Parathyroid adenoma (tissue), 2 donors: Measurements from ENCODE around the gene CUL5.

Experiments used
- H2AFZ ChIP-seq: fragments of 300-600 bp; sonication (generic); one replicate; pipeline ENCODE4 v1.7.0; 2017; ENCODE audit warnings: antibody characterized with exemption, mild to moderate bottlenecking
- H3K27ac ChIP-seq: fragments of 300-600 bp; sonication (generic); one replicate; pipeline ENCODE4 v1.7.0; 2017
- H3K27me3 ChIP-seq: fragments of 300-600 bp; sonication (generic); one replicate; pipeline ENCODE4 v1.7.0; 2017; ENCODE audit warnings: low read length; ENCODE audit not compliant: control insufficient read depth, insufficient read depth
- H3K36me3 ChIP-seq: fragments of 300-600 bp; sonication (generic); one replicate; pipeline ENCODE4 v1.7.0; 2017; ENCODE audit warnings: low read length; ENCODE audit not compliant: control insufficient read depth, insufficient read depth
- H3K4me1 ChIP-seq: fragments of 300-600 bp; sonication (generic); one replicate; pipeline ENCODE4 v1.7.0; 2017; ENCODE audit warnings: control low read depth
- H3K4me2 ChIP-seq: fragments of 300-600 bp; sonication (generic); one replicate; pipeline ENCODE4 v1.7.0; 2017; ENCODE audit warnings: low read length
- H3K4me3 ChIP-seq: fragments of 300-600 bp; sonication (generic); one replicate; pipeline ENCODE4 v1.7.0; 2017; ENCODE audit warnings: low read depth, low read length
- H3K79me2 ChIP-seq: fragments of 300-600 bp; sonication (generic); one replicate; pipeline ENCODE4 v1.7.0; 2017; ENCODE audit warnings: control low read depth
- H3K9ac ChIP-seq: fragments of 300-600 bp; sonication (generic); one replicate; pipeline ENCODE4 v1.7.0; 2017; ENCODE audit warnings: mild to moderate bottlenecking
- H3K9me3 ChIP-seq: fragments of 300-600 bp; sonication (generic); one replicate; pipeline ENCODE4 v1.7.0; 2017; ENCODE audit warnings: low read length; ENCODE audit not compliant: control insufficient read depth
- CTCF ChIP-seq: fragments of 300-600 bp; sonication (generic); IDR thresholded peaks from one replicate; pipeline ENCODE4 v1.7.0; 2017; ENCODE audit warnings: antibody characterized with exemption, mild to moderate bottlenecking
- donor health status: primary hyperparathyroidism.

The CUL5 gene

GRCh38 chr11:108069947-108070346 lies 61.2 kb downstream of the CUL5 start:
- H3K79me2 ChIP-seq, result no peaks in the 10 kb centered on the region
- no peak overlapping the region for H3K4me3 ChIP-seq
- H3K9ac ChIP-seq, result no peak overlapping the region
- H3K4me2 ChIP-seq, result no peak overlapping the region
- TF ChIP-seq CTCF, result no peak
- H3K4me1 ChIP-seq, result no peaks in the 10 kb centered on the region
- H3K27ac ChIP-seq, result no peak overlapping the region
- H3K36me3 ChIP-seq, result no peaks in the 10 kb centered on the region
- no peak overlapping the region for H2AFZ ChIP-seq
- no peaks in the 10 kb centered on the region for H3K27me3 ChIP-seq
- no peaks in the 10 kb centered on the region for H3K9me3 ChIP-seq

DNA sequence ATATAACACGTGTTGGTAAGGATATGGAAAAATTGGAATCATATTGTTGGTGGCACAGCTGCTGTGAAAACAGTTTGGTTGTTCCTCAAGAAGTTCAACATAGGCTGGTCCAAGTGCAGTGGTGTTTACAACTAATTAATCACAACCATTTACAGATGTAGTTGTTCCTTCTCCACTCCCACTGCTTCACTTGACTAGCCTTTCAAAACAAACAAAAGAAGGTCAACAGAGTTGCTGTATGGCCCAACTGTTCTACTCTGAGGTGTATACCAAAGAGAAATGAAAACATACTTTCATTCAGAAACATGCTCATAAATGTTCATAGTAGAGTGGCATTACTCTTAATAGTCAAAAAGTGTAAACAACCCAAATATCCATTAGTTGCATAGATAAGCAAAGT lies 76.1 kb downstream of the CUL5 start:
- no peaks in the 10 kb centered on the region for H3K36me3 ChIP-seq
- H3K4me3 ChIP-seq, result no peak overlapping the region
- no peaks in the 10 kb centered on the region for H3K4me1 ChIP-seq
- no peak for TF ChIP-seq CTCF
- no peaks in the 10 kb centered on the region for H3K79me2 ChIP-seq
- no peak overlapping the region for H3K9ac ChIP-seq
- H3K27me3 ChIP-seq, result no peaks in the 10 kb centered on the region
- no peak overlapping the region for H2AFZ ChIP-seq
- no peak overlapping the region for H3K27ac ChIP-seq
- no peak overlapping the region for H3K4me2 ChIP-seq
- no peaks in the 10 kb centered on the region for H3K9me3 ChIP-seq

DNA sequence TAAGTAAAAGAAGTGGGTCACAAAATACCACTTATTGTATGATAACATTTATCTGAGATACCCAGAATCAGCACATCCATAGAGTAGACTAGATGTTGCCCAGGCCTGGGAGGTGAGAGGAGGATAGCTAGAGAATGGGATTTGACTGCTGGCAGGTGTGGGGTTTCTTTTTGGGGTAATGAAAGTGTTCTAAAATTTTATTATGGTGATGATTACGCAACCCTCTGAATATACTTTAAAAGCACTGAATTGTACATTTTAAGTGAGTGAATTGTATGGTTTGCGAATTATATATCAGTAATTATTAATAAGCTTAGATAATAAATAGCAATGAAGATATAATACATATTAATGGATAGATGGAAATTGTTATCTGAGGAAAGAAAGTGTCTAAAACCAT lies 77.0 kb downstream of the CUL5 start:
- Histone ChIP-seq H3K27ac (no peak overlapping the region), H3K4me3 (no peak overlapping the region), H3K27me3 (no peaks in the 10 kb centered on the region), H2AFZ (no peak overlapping the region), H3K36me3 (no peaks in the 10 kb centered on the region), H3K4me2 (no peak overlapping the region), H3K4me1 (no peaks in the 10 kb centered on the region), H3K9me3 (no peaks in the 10 kb centered on the region), H3K79me2 (no peaks in the 10 kb centered on the region), H3K9ac (no peak overlapping the region)
- TF ChIP-seq CTCF, result no peak

GRCh38 chr11:108092134-108092533 lies 83.4 kb downstream of the CUL5 start:
- no peaks in the 10 kb centered on the region for H3K4me1 ChIP-seq
- no peak overlapping the region for H3K4me2 ChIP-seq
- no peaks in the 10 kb centered on the region for H3K9me3 ChIP-seq
- TF ChIP-seq CTCF, result no peak
- H3K27ac ChIP-seq, result no peak overlapping the region
- no peaks in the 10 kb centered on the region for H3K36me3 ChIP-seq
- H3K4me3 ChIP-seq, result no peak overlapping the region
- no peaks in the 10 kb centered on the region for H3K27me3 ChIP-seq
- H3K9ac ChIP-seq, result no peak overlapping the region
- H3K79me2 ChIP-seq, result no peaks in the 10 kb centered on the region
- H2AFZ ChIP-seq, result no peak overlapping the region

- TF ChIP-seq CTCF, result no peak
- H3K79me2 ChIP-seq, result no peaks in the 10 kb centered on the region
- H3K4me1 ChIP-seq, result no peaks in the 10 kb centered on the region
- H3K9ac ChIP-seq, result no peak overlapping the region
- H3K4me3 ChIP-seq, result no peak overlapping the region
- H3K9me3 ChIP-seq, result no peaks in the 10 kb centered on the region
- no peak overlapping the region for H2AFZ ChIP-seq
- H3K27me3 ChIP-seq, result no peaks in the 10 kb centered on the region
- H3K4me2 ChIP-seq, result no peak overlapping the region
- H3K36me3 ChIP-seq, result no peaks in the 10 kb centered on the region
- no peak overlapping the region for H3K27ac ChIP-seq
Measured at GRCh38 chr11:108093128-108093904, 84.6 kb downstream of the CUL5 start.
